ENCODE results near the gene CD164L2. TPM values are rescaled to one million over a fixed set of nuclear protein-coding genes. Genes with fewer than 3 reads are reported as not detected.
"Not testable (repeated sequence)": the region's sequence is repeated elsewhere in the genome, so short reads cannot be mapped to it uniquely, and the experiment has no call there.

CD164L2 gene
- total RNA-seq, 4 donors from 2014 or later, result 5.9 to 14.3 (median 10.3) TPM

DNA sequence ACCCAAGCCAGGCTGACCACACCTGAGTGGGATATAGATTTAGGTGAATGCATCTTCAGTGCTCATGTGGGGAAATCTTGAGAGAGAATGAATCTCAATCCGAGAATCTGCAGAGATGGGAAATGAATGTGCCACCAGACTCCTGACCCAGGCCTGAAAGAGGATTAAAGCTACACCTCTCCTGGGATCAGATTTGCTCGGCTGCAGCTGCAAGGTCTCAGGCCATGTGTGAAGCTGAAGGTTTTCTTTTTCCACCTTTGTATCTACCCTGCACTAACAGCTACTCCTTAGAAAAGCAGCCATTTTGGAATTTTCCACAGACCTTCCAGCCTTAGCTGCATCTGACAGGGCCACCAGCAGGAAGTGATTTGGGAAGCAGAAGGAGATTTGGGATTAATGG, 27.6 kb upstream of the CD164L2 start:
- H3K36me3 ChIP-seq, result peaks cover 97% of the 10 kb centered on the region
- no peak overlapping the region for H3K27ac ChIP-seq
- no peak overlapping the region for H3K4me3 ChIP-seq
- 85% methylated on average over 2 of the region's 2 CpGs for WGBS
- no peaks in the 10 kb centered on the region for H3K9me3 ChIP-seq
- TF ChIP-seq POLR2A (IDR thresholded peaks at IDR 0.05) (no peak), POLR2AphosphoS5 (IDR thresholded peaks at IDR 0.05) (no peak), EP300 (IDR thresholded peaks at IDR 0.05) (no peak), CTCF (IDR thresholded peaks at IDR 0.05) (no peak)
- peaks cover 44% of the 10 kb centered on the region for H3K4me1 ChIP-seq
- H3K27me3 ChIP-seq, result no peaks in the 10 kb centered on the region
- no peak for DNase-seq (ENCODE audit: low spot score in 2 of 2)

DNA sequence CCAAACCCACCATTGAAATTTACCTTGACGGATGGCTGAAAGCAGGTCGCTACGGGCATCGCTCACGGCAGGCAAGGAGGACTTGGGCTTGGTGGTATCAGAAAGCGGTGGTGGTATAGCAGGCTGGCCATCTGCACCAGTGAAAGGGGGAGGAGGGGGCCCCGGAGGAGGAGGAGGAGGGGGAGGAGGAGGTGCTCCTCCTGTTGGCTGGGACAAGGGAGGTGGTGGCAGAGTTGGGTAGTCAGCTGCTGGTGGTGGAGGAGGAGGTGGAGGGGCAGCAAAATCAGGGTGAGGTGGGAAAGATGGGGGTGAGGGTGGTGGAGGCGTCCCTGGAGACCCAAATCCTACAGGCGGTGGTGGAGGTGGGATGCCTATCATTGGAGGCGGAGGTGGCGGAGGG, 26.5 kb upstream of the CD164L2 start:
- H3K36me3 ChIP-seq, result peaks cover 86% of the 10 kb centered on the region
- no peak overlapping the region for H3K4me3 ChIP-seq
- no peaks in the 10 kb centered on the region for H3K9me3 ChIP-seq
- no peak for DNase-seq (ENCODE audit: low spot score in 2 of 2)
- no peaks in the 10 kb centered on the region for H3K27me3 ChIP-seq
- no peak for TF ChIP-seq POLR2A (IDR thresholded peaks at IDR 0.05)
- no peak for TF ChIP-seq EP300 (IDR thresholded peaks at IDR 0.05)
- no peak for TF ChIP-seq CTCF (IDR thresholded peaks at IDR 0.05)
- no peak for TF ChIP-seq POLR2AphosphoS5 (IDR thresholded peaks at IDR 0.05)
- H3K27ac ChIP-seq, result no peak overlapping the region
- peaks cover 53% of the 10 kb centered on the region for H3K4me1 ChIP-seq
- WGBS, result 92% methylated on average over 11 of the region's 11 CpGs

DNA sequence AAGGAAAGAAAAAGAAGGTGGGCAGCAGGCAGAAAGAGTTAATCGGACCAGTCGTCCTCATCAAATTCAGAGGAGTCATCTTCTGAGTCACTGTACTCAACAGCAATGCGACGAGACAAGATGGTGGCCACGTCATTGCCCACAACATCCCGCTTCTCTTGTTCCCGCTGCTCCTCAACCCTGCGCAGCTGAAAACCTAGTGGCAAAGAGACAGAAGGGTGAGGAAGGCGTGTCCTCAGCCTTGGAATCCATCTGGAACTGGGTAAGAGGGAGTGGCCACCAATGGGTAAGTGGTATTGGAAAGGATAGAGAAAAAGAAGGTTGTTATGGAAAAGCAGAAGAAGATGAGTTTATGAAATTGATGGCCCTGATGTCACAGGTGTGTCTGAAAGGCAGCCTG, 25.0 kb upstream of the CD164L2 start:
- no peak for TF ChIP-seq CTCF (IDR thresholded peaks at IDR 0.05)
- TF ChIP-seq EP300 (IDR thresholded peaks at IDR 0.05), result no peak
- no peak for TF ChIP-seq POLR2AphosphoS5 (IDR thresholded peaks at IDR 0.05)
- no peak for TF ChIP-seq POLR2A (IDR thresholded peaks at IDR 0.05)
- no peaks in the 10 kb centered on the region for H3K27me3 ChIP-seq
- 83% methylated on average over 9 of the region's 9 CpGs for WGBS
- no peak overlapping the region for H3K4me3 ChIP-seq
- H3K36me3 ChIP-seq, result peaks cover 71% of the 10 kb centered on the region
- H3K27ac ChIP-seq, result peak overlapping the region; percentile 89
- no peaks in the 10 kb centered on the region for H3K9me3 ChIP-seq
- DNase-seq (ENCODE audit: low spot score in 2 of 2), result no peak
- peaks cover 55% of the 10 kb centered on the region for H3K4me1 ChIP-seq

- H3K9me3 ChIP-seq; H3K4me3 ChIP-seq; H3K27me3 ChIP-seq; DNase-seq (ENCODE audit: low spot score in 2 of 2): not testable (repeated sequence)
- 75% methylated on average over 1 of the region's 2 CpGs for WGBS
- Histone ChIP-seq H3K27ac (peak overlapping the region; percentile 89), H3K36me3 (peaks cover 59% of the 10 kb centered on the region), H3K4me1 (peaks cover 58% of the 10 kb centered on the region)
These were observed 23.7 kb upstream of the CD164L2 start for GRCh38 chr1:27406791-27407190.

GRCh38 chr1:27406362-27406680, 23.2 kb upstream of the CD164L2 start:
- Histone ChIP-seq H3K4me1 (peaks cover 63% of the 10 kb centered on the region), H3K27me3 (no peaks in the 10 kb centered on the region), H3K4me3 (no peak overlapping the region), H3K9me3 (no peaks in the 10 kb centered on the region), H3K27ac (peak overlapping the region; percentile 89), H3K36me3 (peaks cover 54% of the 10 kb centered on the region)
- 34% methylated on average over 4 of the region's 4 CpGs for whole genome bisulfite sequencing
- TF ChIP-seq POLR2A (IDR thresholded peaks at IDR 0.05), result no peak
- no peak for TF ChIP-seq EP300 (IDR thresholded peaks at IDR 0.05)
- TF ChIP-seq POLR2AphosphoS5 (IDR thresholded peaks at IDR 0.05), result no peak
- no peak for TF ChIP-seq CTCF (IDR thresholded peaks at IDR 0.05)
- no peak for DNase-seq (ENCODE audit: low spot score in 2 of 2)

DNA sequence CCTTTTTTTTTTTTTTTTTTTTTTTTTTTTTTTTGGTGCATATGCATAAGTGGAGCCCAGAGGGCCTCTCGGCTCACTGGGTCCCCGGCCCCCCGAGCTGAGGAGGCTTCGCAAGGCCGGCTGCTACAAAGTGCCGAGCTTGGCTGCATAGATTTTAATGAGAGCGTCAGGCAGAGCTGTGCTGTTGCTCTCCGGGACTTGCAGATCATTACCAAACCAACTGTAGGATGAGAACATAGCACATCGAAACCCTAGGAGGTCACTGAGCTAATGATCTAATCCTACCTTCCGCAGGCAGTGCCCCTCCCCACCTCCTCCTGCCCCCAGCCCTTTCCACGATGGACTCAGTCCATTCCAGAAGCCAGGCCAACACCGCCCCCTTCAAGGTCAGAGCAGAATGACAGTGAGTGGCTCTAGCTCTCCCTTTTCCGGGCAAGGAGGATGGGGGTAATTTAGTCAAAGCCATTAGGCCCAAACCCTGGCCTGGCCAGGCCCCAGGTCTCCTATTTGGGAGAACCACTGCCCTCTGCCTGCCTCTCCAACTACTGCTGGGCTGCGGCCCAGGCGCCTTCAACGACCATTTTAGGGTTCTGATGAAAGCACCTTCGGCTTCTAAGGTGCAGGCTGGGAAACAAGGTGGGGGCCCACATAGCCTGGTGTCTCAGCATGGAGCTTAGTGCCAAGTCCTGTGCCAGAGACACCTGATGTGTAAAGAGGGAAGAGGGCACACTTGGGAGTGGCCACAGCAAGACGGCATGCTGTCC, 22.6 kb upstream of the CD164L2 start:
- DNase-seq (ENCODE audit: low spot score in 2 of 2); H3K27me3 ChIP-seq; H3K9me3 ChIP-seq; H3K4me3 ChIP-seq: not testable (repeated sequence)
- Histone ChIP-seq H3K36me3 (peaks cover 49% of the 10 kb centered on the region), H3K4me1 (peaks cover 68% of the 10 kb centered on the region), H3K27ac (peak overlapping the region; percentile 89)
- 29% methylated on average over 7 of the region's 18 CpGs for WGBS
